HepG2 (cell line): ENCODE data around the gene CD46. TPM values are rescaled to one million over a fixed set of nuclear protein-coding genes. Genes with fewer than 3 reads are reported as not detected.

Experiments
- ATAC-seq: fragments of 200-7000 bp; cut with Tn5 transposase; 3 replicates; pipeline ENCODE4 v1.9.1; 2020; ENCODE audit warnings: mild to moderate bottlenecking, moderate library complexity
- BruUV-seq: library from RNA; stranded (reverse); fragments of 400-500 nt; replicated peaks from 2 replicates; lab custom pipeline; 2021; lab: Mats Ljungman, UMichigan
- CTCF ChIA-PET: fragments of 300-600 bp; formaldehyde crosslinking; extraction: SDS; loops from one replicate; lab custom pipeline; 2021; ENCODE audit warnings: low total read pairs, inconsistent platforms, low intra/inter-chr PET ratio; lab: Yijun Ruan, JAX
- POLR2A ChIA-PET: fragments of 350-600 bp; sonication (Branson Sonifier 250); formaldehyde crosslinking; loops from one replicate; lab custom pipeline; 2020; ENCODE audit warnings: antibody characterized with exemption, inconsistent platforms; lab: Yijun Ruan, JAX
- DNase-seq: peaks from one replicate; pipeline ENCODE4 v3.0.0-alpha.2; 2015; ENCODE audit warnings: low spot score
- FAIRE-seq: peaks from 3 replicates; lab custom pipeline; 2011; peaks lifted over from hg19 to GRCh38; lab: Jason Lieb, UNC
- H2AFZ ChIP-seq: one replicate; pipeline ENCODE4 v1.6.1; 2011; ENCODE audit warnings: low read length, inconsistent platforms
- H3K27ac ChIP-seq: fragments of 300-600 bp; 3 replicates; pipeline ENCODE4 v1.8.0; 2011; ENCODE audit warnings: mixed run types, mild to moderate bottlenecking, mixed read lengths, low read length, inconsistent platforms; ENCODE audit not compliant: insufficient read depth; ENCODE audit errors: extremely low read length
- H3K27me3 ChIP-seq, 2 experiments: fragments of 200-600 bp in 1 of 2; 2 replicates in 1 of 2; 3 replicates in 1 of 2; pipeline versions ENCODE4 v1.6.0 to v1.8.0; 2011; ENCODE audit warnings: low read length in 2 of 2, mild to moderate bottlenecking in 2 of 2, moderate library complexity in 2 of 2, inconsistent platforms in 1 of 2; ENCODE audit not compliant: insufficient read depth in 2 of 2, control insufficient read depth in 1 of 2
- H3K36me3 ChIP-seq, 2 experiments: fragments of 200-600 bp in 1 of 2; replicated peaks in 1 of 2; 2 replicates in 1 of 2; 3 replicates in 1 of 2; pipeline versions ENCODE4 v1.5.1 to v1.8.0; 2011; ENCODE audit warnings: low read length in 2 of 2, inconsistent platforms in 1 of 2; ENCODE audit not compliant: insufficient read depth in 2 of 2, control insufficient read depth in 1 of 2
- H3K4me1 ChIP-seq: 2 replicates; pipeline ENCODE4 v1.5.1; 2012; ENCODE audit warnings: low read length, inconsistent platforms; ENCODE audit not compliant: insufficient read depth
- H3K4me2 ChIP-seq: 2 replicates; pipeline ENCODE4 v1.6.0; 2011; ENCODE audit warnings: low read depth, low read length, inconsistent platforms
- H3K4me3 ChIP-seq, 3 experiments: fragments of 200-600 bp in 1 of 3; sonication (generic), shearing (Covaris generic) in 1 of 3; replicated peaks in 1 of 3; 2 replicates each; pipeline ENCODE4 v1.5.1; 2011 to 2016; ENCODE audit warnings: low read length in 3 of 3, inconsistent platforms in 2 of 3, low read depth in 2 of 3, mild to moderate bottlenecking in 2 of 3, control low read depth in 1 of 3, mixed read lengths in 1 of 3; ENCODE audit not compliant: insufficient read depth in 1 of 3
- H3K79me2 ChIP-seq: one replicate; pipeline ENCODE4 v1.6.1; 2011; ENCODE audit warnings: low read length, inconsistent platforms; ENCODE audit not compliant: insufficient read depth
- H3K9ac ChIP-seq: 2 replicates; pipeline ENCODE4 v1.6.0; 2011; ENCODE audit warnings: mild to moderate bottlenecking, low read depth, low read length, inconsistent platforms; ENCODE audit not compliant: insufficient read depth
- H3K9me3 ChIP-seq: 2 replicates; pipeline ENCODE4 v1.5.1; 2012; ENCODE audit warnings: mild to moderate bottlenecking, low read length
- H4K20me1 ChIP-seq: 2 replicates; pipeline ENCODE4 v1.6.0; 2011; ENCODE audit warnings: inconsistent platforms, mild to moderate bottlenecking, low read length, moderate library complexity; ENCODE audit not compliant: insufficient read depth
- GATA4 ChIP-seq: sonication (generic); IDR thresholded peaks from 2 replicates; pipeline ENCODE4 v1.6.1; 2016; ENCODE audit warnings: antibody characterized with exemption, low read depth, borderline replicate concordance
- GTF3A ChIP-seq: sonication (generic); formaldehyde crosslinking; conservative IDR thresholded peaks from 2 replicates; pipeline ENCODE4 v1.4.0; 2020; ENCODE audit warnings: mild to moderate bottlenecking, missing genetic modification reagents
- HDAC2 ChIP-seq: sonication (generic); formaldehyde crosslinking; IDR thresholded peaks from 2 replicates; pipeline ENCODE4 v1.4.0; 2020; ENCODE audit warnings: missing genetic modification reagents
- ZFP41 ChIP-seq: sonication (generic); formaldehyde crosslinking; IDR thresholded peaks from 2 replicates; pipeline ENCODE4 v1.4.0; 2020; ENCODE audit warnings: mild to moderate bottlenecking, missing genetic modification reagents, borderline replicate concordance
- WGBS: methylation state at CpG from one replicate; pipeline ENCODE4 v1.1.6; 2017; ENCODE audit warnings: low lambda C conversion rate; 5-methylcytosine and 5-hydroxymethylcytosine counted together
- in situ Hi-C: cut with HindIII; loops from 2 replicates; pipeline ENCODE4 v1.10.0; 2017; ENCODE audit warnings: low pct_unique_long_range_greater_than_20kb; ENCODE audit not compliant: extremely low pct_ligation_motif_present
- intact Hi-C: fragments of 100-400 bp; cut with micrococcal nuclease; formaldehyde crosslinking; loops from one replicate; pipeline ENCODE4 v1.10.0; 2022; ENCODE audit not compliant: unreplicated experiment
- polyA plus RNA-seq, 8 experiments: library from polyadenylated mRNA; depleted of rRNA in 3 of 8; stranded (reverse) in 7 of 8; unstranded in 1 of 8; fragments of >200 nt; fragmentation: Illumina TruSeq in 4 of 8; extraction: Trizol in 4 of 8; gene quantifications; 2 replicates each; pipeline versions ENCODE4 v1.2.1 to v1.2.3, GENCODE V29; 2011 to 2016; ENCODE audit warnings: low read depth in 4 of 8, missing spikeins in 1 of 8, mixed read lengths in 1 of 8; ENCODE audit not compliant: insufficient read depth in 1 of 8
- total RNA-seq, 5 experiments: library from RNA; depleted of rRNA; stranded (reverse); fragments of >200 nt; fragmentation: Illumina TruSeq; extraction: Trizol; gene quantifications; 2 replicates each; pipeline ENCODE4 v1.2.3, GENCODE V29; 2016; ENCODE audit warnings: low read depth in 1 of 5
- TF ChIP-seq, protein P1 (sequence below): sonication (generic); formaldehyde crosslinking; IDR thresholded peaks from 2 replicates; pipeline ENCODE4 v1.5.0; 2020; ENCODE audit warnings: mild to moderate bottlenecking, missing genetic modification reagents, borderline replicate concordance

Gene CD46
- total and polyA plus RNA-seq, 2 of the 13 experiments (the other 11 are each of a cell fraction or from before 2014, with no cell fraction given) = 130 to 277 TPM

DNA sequence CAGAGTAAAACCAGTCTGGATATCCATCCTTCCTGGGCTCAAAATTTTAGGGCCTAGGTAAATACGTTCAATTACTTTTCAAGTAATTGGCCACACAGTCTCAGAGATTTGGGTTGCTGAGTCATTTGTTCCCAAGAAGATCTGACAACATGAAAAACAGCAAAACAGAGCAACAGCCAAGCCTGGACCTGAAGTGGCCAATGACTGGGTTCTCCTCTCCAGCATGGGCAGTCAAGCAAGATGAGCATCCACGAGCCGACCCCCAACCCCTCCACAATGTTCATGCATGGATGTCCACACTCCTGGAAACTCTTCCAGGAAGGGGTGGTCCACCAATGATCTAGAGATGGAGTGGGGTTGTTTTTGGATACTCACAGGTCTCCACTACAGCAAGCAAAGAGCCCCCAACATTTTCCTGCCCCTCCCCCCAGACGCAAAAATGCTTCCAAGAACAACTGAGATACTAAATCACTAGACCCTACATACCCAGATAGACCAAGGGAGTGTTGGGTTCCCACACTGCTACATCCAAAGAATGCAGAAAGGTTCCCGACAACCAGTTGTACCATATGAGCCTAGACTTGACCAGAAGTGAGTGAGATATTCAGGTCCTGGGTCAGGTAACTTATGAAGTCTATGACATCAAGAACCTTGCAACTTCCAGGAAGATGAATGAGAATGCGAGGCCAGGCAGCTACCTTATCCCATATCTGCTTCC lies 73.0 kb downstream of the CD46 start:
- peak overlapping the region in 2 of 3 experiments; percentile 35 to 73; a peak in 2 of 6 replicates for H3K4me3 ChIP-seq
- no peak overlapping the region for H2AFZ ChIP-seq
- H3K4me1 ChIP-seq = peaks cover 65% of the 10 kb centered on the region
- H3K27ac ChIP-seq = peak overlapping the region; percentile 94
- FAIRE-seq (no peak), ATAC-seq (no peak), DNase-seq (no peak)
- H3K36me3 ChIP-seq = peaks cover 0 to 3% of the 10 kb centered on the region in 2 experiments; a peak in 3 of 5 replicates
- CTCF ChIA-PET = no interaction called here
- BruUV-seq = no TSS peak
- peak overlapping the region; percentile 91 for H3K4me2 ChIP-seq
- peak overlapping the region; percentile 48; the same call in 1 of the 2 replicates for H3K9ac ChIP-seq
- intact Hi-C loops = no loop called here
- H3K9me3 ChIP-seq = no peaks in the 10 kb centered on the region
- in situ Hi-C loops = loop anchor here (5.0 kb wide), 2 partner anchors 42 to 142 kb away; no protein-coding TSS in a partner anchor
- H3K27me3 ChIP-seq = no peaks in the 10 kb centered on the region; a peak in 2 of 5 replicates
- 89% methylated on average over 6 of the region's 6 CpGs for WGBS
- H4K20me1 ChIP-seq = no peaks in the 10 kb centered on the region
- TF ChIP-seq, protein P1, sequence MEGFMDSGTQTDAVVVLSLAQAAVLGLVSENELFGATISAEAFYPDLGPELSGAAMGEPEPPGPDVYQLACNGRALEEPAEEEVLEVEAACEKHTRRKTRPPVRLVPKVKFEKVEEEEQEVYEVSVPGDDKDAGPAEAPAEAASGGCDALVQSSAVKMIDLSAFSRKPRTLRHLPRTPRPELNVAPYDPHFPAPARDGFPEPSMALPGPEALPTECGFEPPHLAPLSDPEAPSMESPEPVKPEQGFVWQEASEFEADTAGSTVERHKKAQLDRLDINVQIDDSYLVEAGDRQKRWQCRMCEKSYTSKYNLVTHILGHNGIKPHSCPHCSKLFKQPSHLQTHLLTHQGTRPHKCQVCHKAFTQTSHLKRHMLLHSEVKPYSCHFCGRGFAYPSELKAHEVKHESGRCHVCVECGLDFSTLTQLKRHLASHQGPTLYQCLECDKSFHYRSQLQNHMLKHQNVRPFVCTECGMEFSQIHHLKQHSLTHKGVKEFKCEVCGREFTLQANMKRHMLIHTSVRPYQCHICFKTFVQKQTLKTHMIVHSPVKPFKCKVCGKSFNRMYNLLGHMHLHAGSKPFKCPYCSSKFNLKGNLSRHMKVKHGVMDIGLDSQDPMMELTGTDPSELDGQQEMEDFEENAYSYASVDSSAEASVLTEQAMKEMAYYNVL = no peak
- TF ChIP-seq GTF3A (CRISPR knock-in tag) (no peak), GATA4 (no peak), HDAC2 (CRISPR knock-in tag) (no peak), ZFP41 (CRISPR knock-in tag) (no peak)
- peaks cover 36% of the 10 kb centered on the region for H3K79me2 ChIP-seq
- POLR2A ChIA-PET = interaction anchor here (1.0 to 2.8 kb wide), 2 partner anchors 27 to 72 kb away, joined by 3 to 10 read pairs; no protein-coding TSS in a partner anchor
